ENCODE data around the gene TREM1.

- TF ChIP-seq POLR2A (IDR thresholded peaks at IDR 0.05) (no peak), CTCF (IDR thresholded peaks at IDR 0.05) (no peak), POLR2AphosphoS5 (IDR thresholded peaks at IDR 0.05) (no peak)
Observed at GRCh38 chr6:41266541-41266940, 19.9 kb downstream of the TREM1 start.

All from breast epithelium (tissue), 3 donors.